ENCODE measurements around the gene NAGS. TPM values are rescaled to one million over a fixed set of nuclear protein-coding genes. Genes with fewer than 3 reads are reported as not detected.

Gene NAGS
- polyA plus RNA-seq, 2 of the 4 experiments (the other 2 are of a cell fraction): 0.66 to 0.88 TPM

- no peak for TF ChIP-seq BCL3 (IDR thresholded peaks at IDR 0.05)
Observed at GRCh38 chr17:43974382-43975266, 29.8 kb upstream of the NAGS start (continued).

GRCh38 chr17:43975898-43976297 lies 28.5 kb upstream of the NAGS start:
- Histone ChIP-seq H3K4me3 (no peak overlapping the region), H3K4me1 (no peaks in the 10 kb centered on the region), H3K27ac (no peak overlapping the region), H3K4me2 (no peak overlapping the region), H3K9me3 (no peaks in the 10 kb centered on the region)
- no peak for TF ChIP-seq SMC3 (IDR thresholded peaks at IDR 0.05)
- TF ChIP-seq BCL3 (IDR thresholded peaks at IDR 0.05): no peak
- no peak for TF ChIP-seq EHF (CRISPR knock-in tag; IDR thresholded peaks at IDR 0.05)
- TF ChIP-seq NFE2L2 (conservative IDR thresholded peaks at IDR 0.05; ENCODE audit: low read length): no peak
- no peak for TF ChIP-seq PHF8 (IDR thresholded peaks at IDR 0.05; ENCODE audit: borderline replicate concordance, low read depth)
- TF ChIP-seq CBX8 (IDR thresholded peaks at IDR 0.05): no peak
- TF ChIP-seq, protein P1, sequence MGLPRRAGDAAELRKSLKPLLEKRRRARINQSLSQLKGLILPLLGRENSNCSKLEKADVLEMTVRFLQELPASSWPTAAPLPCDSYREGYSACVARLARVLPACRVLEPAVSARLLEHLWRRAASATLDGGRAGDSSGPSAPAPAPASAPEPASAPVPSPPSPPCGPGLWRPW (IDR thresholded peaks at IDR 0.05): no peak
- no peak for TF ChIP-seq ELK1 (IDR thresholded peaks at IDR 0.05; ENCODE audit: low read depth, low read length)
- TF ChIP-seq RAD21 (conservative IDR thresholded peaks at IDR 0.05 in 1 of 2, IDR thresholded peaks at IDR 0.05 in 1 of 2): no peak
- no peak for TF ChIP-seq FOXS1 (CRISPR knock-in tag; IDR thresholded peaks at IDR 0.05)
- no peak for FAIRE-seq
- ChIA-PET CTCF (interaction anchor here (1.3 to 4.2 kb wide), 4 partner anchors 19 to 35 kb away, joined by 4 to 25 read pairs (median 14); no protein-coding TSS in a partner anchor), POLR2A (no interaction called here)
- DNase-seq (ENCODE audit: low read depth in 1 of 2, low spot score in 1 of 2): no peak
- 64% methylated on average over 22 of the region's 27 CpGs for whole genome bisulfite sequencing (ENCODE audit: missing lambda C conversion rate)
- no peak for ATAC-seq

DNA sequence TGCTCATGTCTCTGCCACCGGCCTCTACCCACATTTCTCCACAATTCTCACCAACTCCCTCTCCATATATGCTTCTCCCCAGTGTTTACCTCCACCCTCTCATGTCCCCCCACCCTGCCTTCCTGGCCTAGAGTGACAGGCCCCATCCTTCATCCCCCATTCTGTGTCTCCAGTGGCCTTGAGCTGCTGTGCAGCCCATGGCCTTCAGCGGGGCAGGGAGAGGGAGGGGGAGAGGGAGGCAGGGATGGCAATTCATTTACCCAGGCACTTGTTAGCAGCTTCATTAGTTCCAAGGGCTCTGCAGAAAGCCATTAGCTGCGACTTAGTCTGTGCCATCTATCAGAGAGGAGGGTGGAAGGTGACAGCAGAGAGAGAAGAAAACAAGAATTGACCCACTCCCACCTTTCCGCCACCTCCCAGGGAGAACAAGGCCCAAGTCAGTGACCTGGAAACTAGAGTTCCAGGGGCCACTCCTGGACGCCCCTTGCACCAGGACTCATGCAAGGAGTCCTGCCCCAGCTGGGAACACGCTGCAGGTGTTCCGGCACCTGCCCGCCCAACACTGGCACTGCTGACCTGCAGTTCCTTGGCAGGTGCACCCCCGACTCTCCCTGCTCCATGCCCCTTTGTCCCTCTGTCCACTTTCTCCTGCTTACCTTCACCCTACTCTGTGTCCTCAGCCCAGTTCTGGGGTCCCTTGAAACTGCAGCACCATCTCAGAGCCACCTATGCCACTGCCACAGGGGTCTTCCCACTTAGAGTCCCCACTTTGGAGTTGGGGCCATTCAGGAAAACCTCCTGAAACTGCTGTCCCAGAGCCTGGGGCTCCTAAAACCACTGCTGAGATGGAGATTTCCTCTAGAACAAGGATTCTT lies 27.2 kb upstream of the NAGS start:
- TF ChIP-seq FOSL2 (IDR thresholded peaks at IDR 0.05) (no peak), FOSL2 (CRISPR knock-in tag; IDR thresholded peaks at IDR 0.05) (no peak), BCL3 (IDR thresholded peaks at IDR 0.05) (no peak), HOXA7 (CRISPR knock-in tag; IDR thresholded peaks at IDR 0.05) (no peak), RARB (CRISPR knock-in tag; IDR thresholded peaks at IDR 0.05) (no peak), FOSB (CRISPR knock-in tag; IDR thresholded peaks at IDR 0.05) (no peak)
- CTCF ChIA-PET: interaction anchor here (1.0 to 1.3 kb wide), 2 partner anchors 17 to 34 kb away, joined by 4 read pairs; no protein-coding TSS in a partner anchor
- Histone ChIP-seq H3K27ac (no peak overlapping the region), H3K4me1 (no peaks in the 10 kb centered on the region), H3K4me3 (no peak overlapping the region), H3K4me2 (no peak overlapping the region), H3K9me3 (no peaks in the 10 kb centered on the region)
- FAIRE-seq (no peak), ATAC-seq (no peak; a peak in 1 of 6 replicates), DNase-seq (ENCODE audit: low read depth in 1 of 2, low spot score in 1 of 2) (no peak)
- POLR2A ChIA-PET: no interaction called here
- whole genome bisulfite sequencing (ENCODE audit: missing lambda C conversion rate): 60% methylated on average over 9 of the region's 9 CpGs
